Choroid plexus epithelial cell (primary cell): Measurements from ENCODE around the gene FAM240B.
A peak's percentile ranks its signal among the peaks of the same experiment; 100 is the strongest.

ENCODE experiments used
- DNase-seq: peaks from one replicate; pipeline ENCODE4 v3.0.0-alpha.2; 2010; ENCODE audit warnings: low read depth
- H3K4me3 ChIP-seq: 2 replicates; pipeline ENCODE4 v1.5.1; 2011; ENCODE audit warnings: low read depth, mild to moderate bottlenecking, control low read depth, low read length, moderate library complexity
- TF ChIP-seq, protein P1 (sequence below): conservative IDR thresholded peaks from 2 replicates; pipeline ENCODE4 v1.5.1; 2011; ENCODE audit warnings: low read depth, mild to moderate bottlenecking, control low read depth, inconsistent platforms, low read length, moderate library complexity

FAM240B gene

DNA sequence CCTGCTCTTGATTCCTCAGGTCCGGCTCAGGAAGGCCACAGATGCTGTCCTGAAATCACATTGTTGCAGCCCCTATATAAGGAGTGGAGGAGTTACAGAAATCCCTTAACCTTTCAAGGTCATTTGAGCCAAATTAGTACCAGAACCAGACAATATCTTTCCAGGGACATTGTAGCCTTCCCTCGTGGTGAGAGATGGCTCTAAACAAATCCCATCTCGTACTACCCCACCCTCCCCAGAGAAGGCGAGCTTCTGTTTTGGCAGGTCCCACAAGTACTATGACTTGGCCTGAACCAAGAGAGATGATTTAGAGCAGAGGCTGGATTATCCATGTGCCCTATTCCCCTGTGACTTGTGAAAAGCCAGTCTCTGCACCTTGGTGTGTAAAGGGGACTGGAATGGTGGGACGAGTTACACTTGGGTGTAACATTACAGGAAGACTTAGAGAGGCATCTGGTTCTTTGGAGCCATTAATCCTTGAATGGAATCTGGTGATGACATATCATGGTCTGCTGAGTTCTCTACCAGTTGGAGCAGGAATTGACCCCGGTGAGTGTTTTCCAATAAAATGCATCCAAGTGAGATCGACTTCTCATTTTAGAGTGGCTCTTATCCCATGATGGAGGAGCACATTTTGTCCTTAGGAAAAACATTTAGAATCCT lies at the start of gene FAM240B:
TSS of gene FAM240B (minus strand) at position 51 of the 663 bp plus-strand sequence. CDS start 16,134 bp downstream, outside the sequence.
- TF ChIP-seq, protein P1, sequence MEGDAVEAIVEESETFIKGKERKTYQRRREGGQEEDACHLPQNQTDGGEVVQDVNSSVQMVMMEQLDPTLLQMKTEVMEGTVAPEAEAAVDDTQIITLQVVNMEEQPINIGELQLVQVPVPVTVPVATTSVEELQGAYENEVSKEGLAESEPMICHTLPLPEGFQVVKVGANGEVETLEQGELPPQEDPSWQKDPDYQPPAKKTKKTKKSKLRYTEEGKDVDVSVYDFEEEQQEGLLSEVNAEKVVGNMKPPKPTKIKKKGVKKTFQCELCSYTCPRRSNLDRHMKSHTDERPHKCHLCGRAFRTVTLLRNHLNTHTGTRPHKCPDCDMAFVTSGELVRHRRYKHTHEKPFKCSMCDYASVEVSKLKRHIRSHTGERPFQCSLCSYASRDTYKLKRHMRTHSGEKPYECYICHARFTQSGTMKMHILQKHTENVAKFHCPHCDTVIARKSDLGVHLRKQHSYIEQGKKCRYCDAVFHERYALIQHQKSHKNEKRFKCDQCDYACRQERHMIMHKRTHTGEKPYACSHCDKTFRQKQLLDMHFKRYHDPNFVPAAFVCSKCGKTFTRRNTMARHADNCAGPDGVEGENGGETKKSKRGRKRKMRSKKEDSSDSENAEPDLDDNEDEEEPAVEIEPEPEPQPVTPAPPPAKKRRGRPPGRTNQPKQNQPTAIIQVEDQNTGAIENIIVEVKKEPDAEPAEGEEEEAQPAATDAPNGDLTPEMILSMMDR: no peak
- H3K4me3 ChIP-seq: no peak within 1 kb of the TSS
- DNase-seq: no peak

- no peak overlapping the region for H3K4me3 ChIP-seq
- no peak for DNase-seq
- TF ChIP-seq, protein P1: no peak
Measured at GRCh38 chr9:38768351-38768761, 48.4 kb upstream of the FAM240B start.

GRCh38 chr9:38765101-38765500 lies 45.2 kb upstream of the FAM240B start:
- TF ChIP-seq, protein P1: no peak

GRCh38 chr9:38761999-38762398 lies 42.1 kb upstream of the FAM240B start:
- TF ChIP-seq, protein P1: no peak
- DNase-seq: no peak
- no peak overlapping the region for H3K4me3 ChIP-seq

More at GRCh38 chr9:38765101-38765500, 45.2 kb upstream of the FAM240B start:
- no peak for DNase-seq
- no peak overlapping the region for H3K4me3 ChIP-seq

- TF ChIP-seq, protein P1: no peak
- no peak overlapping the region for H3K4me3 ChIP-seq
- peak; percentile 17 for DNase-seq
Measured at GRCh38 chr9:38761339-38761738, 41.4 kb upstream of the FAM240B start.

GRCh38 chr9:38756702-38757101 lies 36.8 kb upstream of the FAM240B start:
- TF ChIP-seq, protein P1: no peak
- H3K4me3 ChIP-seq: no peak overlapping the region
- DNase-seq: no peak

GRCh38 chr9:38747941-38748340 lies 28.0 kb upstream of the FAM240B start:
- TF ChIP-seq, protein P1: no peak
- DNase-seq: no peak
- no peak overlapping the region for H3K4me3 ChIP-seq
